Measurements from ENCODE around the gene KHDRBS1. TPM values are rescaled to one million over a fixed set of nuclear protein-coding genes. Genes with fewer than 3 reads are reported as not detected.

Gene KHDRBS1
- total and polyA plus RNA-seq, 9 of the 15 experiments (the other 6 are each of a cell fraction or from before 2014, with no cell fraction given): 48.4 to 257 (median 114) TPM

DNA sequence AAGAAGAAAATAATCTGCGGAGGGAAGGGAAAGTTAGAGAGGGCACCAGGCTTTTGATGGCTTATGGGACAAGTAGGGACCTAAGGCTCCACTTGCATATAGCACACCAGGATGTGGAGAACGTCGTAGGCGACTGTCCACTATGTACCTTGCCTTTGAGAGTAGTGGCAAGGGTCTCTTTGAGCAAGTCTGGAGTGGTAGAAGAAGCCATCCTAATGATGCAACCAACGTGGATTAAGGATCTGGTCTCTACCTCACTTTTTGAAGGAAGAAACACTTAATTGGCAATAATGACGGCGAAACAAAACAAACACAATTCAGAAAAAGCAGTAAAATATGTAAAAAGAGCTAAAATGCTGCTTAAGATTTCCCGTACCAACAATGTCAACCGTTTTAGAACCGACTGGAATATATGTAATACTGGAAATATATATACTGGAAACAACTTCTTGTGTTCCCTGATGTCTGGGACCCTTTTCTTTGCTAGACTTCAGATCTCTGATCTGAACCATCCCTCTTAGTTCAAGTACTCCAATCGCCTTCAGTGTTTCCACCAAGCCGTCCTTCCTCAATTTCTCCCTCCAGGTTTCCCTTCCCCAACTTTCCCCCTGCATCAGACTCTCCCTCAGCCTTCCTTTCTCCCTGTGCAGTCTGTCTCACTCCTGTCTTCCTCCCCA, 821 bp upstream of the KHDRBS1 start (continued):
- TF ChIP-seq, protein P1, sequence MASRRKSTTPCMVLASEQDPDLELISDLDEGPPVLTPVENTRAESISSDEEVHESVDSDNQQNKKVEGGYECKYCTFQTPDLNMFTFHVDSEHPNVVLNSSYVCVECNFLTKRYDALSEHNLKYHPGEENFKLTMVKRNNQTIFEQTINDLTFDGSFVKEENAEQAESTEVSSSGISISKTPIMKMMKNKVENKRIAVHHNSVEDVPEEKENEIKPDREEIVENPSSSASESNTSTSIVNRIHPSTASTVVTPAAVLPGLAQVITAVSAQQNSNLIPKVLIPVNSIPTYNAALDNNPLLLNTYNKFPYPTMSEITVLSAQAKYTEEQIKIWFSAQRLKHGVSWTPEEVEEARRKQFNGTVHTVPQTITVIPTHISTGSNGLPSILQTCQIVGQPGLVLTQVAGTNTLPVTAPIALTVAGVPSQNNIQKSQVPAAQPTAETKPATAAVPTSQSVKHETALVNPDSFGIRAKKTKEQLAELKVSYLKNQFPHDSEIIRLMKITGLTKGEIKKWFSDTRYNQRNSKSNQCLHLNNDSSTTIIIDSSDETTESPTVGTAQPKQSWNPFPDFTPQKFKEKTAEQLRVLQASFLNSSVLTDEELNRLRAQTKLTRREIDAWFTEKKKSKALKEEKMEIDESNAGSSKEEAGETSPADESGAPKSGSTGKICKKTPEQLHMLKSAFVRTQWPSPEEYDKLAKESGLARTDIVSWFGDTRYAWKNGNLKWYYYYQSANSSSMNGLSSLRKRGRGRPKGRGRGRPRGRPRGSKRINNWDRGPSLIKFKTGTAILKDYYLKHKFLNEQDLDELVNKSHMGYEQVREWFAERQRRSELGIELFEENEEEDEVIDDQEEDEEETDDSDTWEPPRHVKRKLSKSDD (conservative IDR thresholded peaks at IDR 0.05; ENCODE audit: low read length): no peak
- TF ChIP-seq CAMTA2 (CRISPR knock-in tag; conservative IDR thresholded peaks at IDR 0.05) (no peak), RFX7 (CRISPR knock-in tag; IDR thresholded peaks at IDR 0.05) (0 out of 2 replicates have a peak, but pooled peaks have one; percentile 76), SRSF7 (optimal IDR thresholded peaks at IDR 0.05; ENCODE audit: low read depth, low read length) (no peak), ZSCAN32 (CRISPR knock-in tag; IDR thresholded peaks at IDR 0.05) (no peak), NCOA2 (IDR thresholded peaks at IDR 0.05; ENCODE audit: partially characterized antibody in 2 of 2) (no peak), NFATC3 (IDR thresholded peaks at IDR 0.05) (0 out of 2 replicates have a peak, but pooled peaks have one; percentile 47), KDM4B (IDR thresholded peaks at IDR 0.05; ENCODE audit: borderline replicate concordance in 2 of 2, low read depth in 1 of 2) (no peak), HDGF (IDR thresholded peaks at IDR 0.05) (peak; percentile 91; the same call in 1 of the 2 replicates)
- TF ChIP-seq, protein P2, sequence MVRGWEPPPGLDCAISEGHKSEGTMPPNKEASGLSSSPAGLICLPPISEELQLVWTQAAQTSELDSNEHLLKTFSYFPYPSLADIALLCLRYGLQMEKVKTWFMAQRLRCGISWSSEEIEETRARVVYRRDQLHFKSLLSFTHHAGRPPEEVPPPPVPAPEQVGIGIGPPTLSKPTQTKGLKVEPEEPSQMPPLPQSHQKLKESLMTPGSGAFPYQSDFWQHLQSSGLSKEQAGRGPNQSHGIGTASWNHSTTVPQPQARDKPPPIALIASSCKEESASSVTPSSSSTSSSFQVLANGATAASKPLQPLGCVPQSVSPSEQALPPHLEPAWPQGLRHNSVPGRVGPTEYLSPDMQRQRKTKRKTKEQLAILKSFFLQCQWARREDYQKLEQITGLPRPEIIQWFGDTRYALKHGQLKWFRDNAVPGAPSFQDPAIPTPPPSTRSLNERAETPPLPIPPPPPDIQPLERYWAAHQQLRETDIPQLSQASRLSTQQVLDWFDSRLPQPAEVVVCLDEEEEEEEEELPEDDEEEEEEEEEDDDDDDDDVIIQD (CRISPR knock-in tag; IDR thresholded peaks at IDR 0.05): no peak
- TF ChIP-seq, protein P3, sequence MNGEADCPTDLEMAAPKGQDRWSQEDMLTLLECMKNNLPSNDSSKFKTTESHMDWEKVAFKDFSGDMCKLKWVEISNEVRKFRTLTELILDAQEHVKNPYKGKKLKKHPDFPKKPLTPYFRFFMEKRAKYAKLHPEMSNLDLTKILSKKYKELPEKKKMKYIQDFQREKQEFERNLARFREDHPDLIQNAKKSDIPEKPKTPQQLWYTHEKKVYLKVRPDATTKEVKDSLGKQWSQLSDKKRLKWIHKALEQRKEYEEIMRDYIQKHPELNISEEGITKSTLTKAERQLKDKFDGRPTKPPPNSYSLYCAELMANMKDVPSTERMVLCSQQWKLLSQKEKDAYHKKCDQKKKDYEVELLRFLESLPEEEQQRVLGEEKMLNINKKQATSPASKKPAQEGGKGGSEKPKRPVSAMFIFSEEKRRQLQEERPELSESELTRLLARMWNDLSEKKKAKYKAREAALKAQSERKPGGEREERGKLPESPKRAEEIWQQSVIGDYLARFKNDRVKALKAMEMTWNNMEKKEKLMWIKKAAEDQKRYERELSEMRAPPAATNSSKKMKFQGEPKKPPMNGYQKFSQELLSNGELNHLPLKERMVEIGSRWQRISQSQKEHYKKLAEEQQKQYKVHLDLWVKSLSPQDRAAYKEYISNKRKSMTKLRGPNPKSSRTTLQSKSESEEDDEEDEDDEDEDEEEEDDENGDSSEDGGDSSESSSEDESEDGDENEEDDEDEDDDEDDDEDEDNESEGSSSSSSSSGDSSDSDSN (IDR thresholded peaks at IDR 0.05; ENCODE audit: borderline replicate concordance in 1 of 2, low read depth in 2 of 2, low read length in 2 of 2): no peak
- TF ChIP-seq, protein P4, sequence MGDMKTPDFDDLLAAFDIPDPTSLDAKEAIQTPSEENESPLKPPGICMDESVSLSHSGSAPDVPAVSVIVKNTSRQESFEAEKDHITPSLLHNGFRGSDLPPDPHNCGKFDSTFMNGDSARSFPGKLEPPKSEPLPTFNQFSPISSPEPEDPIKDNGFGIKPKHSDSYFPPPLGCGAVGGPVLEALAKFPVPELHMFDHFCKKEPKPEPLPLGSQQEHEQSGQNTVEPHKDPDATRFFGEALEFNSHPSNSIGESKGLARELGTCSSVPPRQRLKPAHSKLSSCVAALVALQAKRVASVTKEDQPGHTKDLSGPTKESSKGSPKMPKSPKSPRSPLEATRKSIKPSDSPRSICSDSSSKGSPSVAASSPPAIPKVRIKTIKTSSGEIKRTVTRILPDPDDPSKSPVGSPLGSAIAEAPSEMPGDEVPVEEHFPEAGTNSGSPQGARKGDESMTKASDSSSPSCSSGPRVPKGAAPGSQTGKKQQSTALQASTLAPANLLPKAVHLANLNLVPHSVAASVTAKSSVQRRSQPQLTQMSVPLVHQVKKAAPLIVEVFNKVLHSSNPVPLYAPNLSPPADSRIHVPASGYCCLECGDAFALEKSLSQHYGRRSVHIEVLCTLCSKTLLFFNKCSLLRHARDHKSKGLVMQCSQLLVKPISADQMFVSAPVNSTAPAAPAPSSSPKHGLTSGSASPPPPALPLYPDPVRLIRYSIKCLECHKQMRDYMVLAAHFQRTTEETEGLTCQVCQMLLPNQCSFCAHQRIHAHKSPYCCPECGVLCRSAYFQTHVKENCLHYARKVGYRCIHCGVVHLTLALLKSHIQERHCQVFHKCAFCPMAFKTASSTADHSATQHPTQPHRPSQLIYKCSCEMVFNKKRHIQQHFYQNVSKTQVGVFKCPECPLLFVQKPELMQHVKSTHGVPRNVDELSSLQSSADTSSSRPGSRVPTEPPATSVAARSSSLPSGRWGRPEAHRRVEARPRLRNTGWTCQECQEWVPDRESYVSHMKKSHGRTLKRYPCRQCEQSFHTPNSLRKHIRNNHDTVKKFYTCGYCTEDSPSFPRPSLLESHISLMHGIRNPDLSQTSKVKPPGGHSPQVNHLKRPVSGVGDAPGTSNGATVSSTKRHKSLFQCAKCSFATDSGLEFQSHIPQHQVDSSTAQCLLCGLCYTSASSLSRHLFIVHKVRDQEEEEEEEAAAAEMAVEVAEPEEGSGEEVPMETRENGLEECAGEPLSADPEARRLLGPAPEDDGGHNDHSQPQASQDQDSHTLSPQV (IDR thresholded peaks at IDR 0.05): 0 out of 2 replicates have a peak, but pooled peaks have one; percentile 40
- TF ChIP-seq, protein P5, sequence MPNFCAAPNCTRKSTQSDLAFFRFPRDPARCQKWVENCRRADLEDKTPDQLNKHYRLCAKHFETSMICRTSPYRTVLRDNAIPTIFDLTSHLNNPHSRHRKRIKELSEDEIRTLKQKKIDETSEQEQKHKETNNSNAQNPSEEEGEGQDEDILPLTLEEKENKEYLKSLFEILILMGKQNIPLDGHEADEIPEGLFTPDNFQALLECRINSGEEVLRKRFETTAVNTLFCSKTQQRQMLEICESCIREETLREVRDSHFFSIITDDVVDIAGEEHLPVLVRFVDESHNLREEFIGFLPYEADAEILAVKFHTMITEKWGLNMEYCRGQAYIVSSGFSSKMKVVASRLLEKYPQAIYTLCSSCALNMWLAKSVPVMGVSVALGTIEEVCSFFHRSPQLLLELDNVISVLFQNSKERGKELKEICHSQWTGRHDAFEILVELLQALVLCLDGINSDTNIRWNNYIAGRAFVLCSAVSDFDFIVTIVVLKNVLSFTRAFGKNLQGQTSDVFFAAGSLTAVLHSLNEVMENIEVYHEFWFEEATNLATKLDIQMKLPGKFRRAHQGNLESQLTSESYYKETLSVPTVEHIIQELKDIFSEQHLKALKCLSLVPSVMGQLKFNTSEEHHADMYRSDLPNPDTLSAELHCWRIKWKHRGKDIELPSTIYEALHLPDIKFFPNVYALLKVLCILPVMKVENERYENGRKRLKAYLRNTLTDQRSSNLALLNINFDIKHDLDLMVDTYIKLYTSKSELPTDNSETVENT (CRISPR knock-in tag; IDR thresholded peaks at IDR 0.05): no peak

Measured in K562 (cell line).